Measurements from ENCODE around the gene ECSIT. TPM values are rescaled to one million over a fixed set of nuclear protein-coding genes. Genes with fewer than 3 reads are reported as not detected.
"Not testable (repeated sequence)": the region's sequence is repeated elsewhere in the genome, so short reads cannot be mapped to it uniquely, and the experiment has no call there.

ECSIT gene
- total RNA-seq, 1 experiment from 2014 or later = 29.5 TPM

- DNase-seq (ENCODE audit: low read depth in 1 of 2, low spot score in 2 of 2); H3K27me3 ChIP-seq (replicated peaks); H3K9me3 ChIP-seq (replicated peaks); H3K27ac ChIP-seq; H3K4me3 ChIP-seq; H3K4me1 ChIP-seq (replicated peaks); H3K36me3 ChIP-seq: not testable (repeated sequence)
Measured at GRCh38 chr19:11468266-11468845, 60.6 kb downstream of the ECSIT start.

GRCh38 chr19:11465600-11465999 is 63.3 kb downstream of the ECSIT start:
- Histone ChIP-seq H3K27ac (no peak overlapping the region), H3K4me3 (no peak overlapping the region), H3K36me3 (no peaks in the 10 kb centered on the region), H3K4me1 (replicated peaks) (no peaks in the 10 kb centered on the region), H3K9me3 (replicated peaks) (no peaks in the 10 kb centered on the region), H3K27me3 (replicated peaks) (no peaks in the 10 kb centered on the region)
- no peak for DNase-seq (ENCODE audit: low read depth in 1 of 2, low spot score in 2 of 2)

GRCh38 chr19:11464333-11465265 is 64.3 kb downstream of the ECSIT start:
- H3K27ac ChIP-seq = no peak overlapping the region
- no peaks in the 10 kb centered on the region for H3K9me3 ChIP-seq (replicated peaks)
- no peaks in the 10 kb centered on the region for H3K27me3 ChIP-seq (replicated peaks)
- no peak for DNase-seq (ENCODE audit: low read depth in 1 of 2, low spot score in 2 of 2)
- no peaks in the 10 kb centered on the region for H3K36me3 ChIP-seq
- H3K4me3 ChIP-seq = no peak overlapping the region
- no peaks in the 10 kb centered on the region for H3K4me1 ChIP-seq (replicated peaks)

GRCh38 chr19:11463391-11463790 is 65.5 kb downstream of the ECSIT start:
- no peaks in the 10 kb centered on the region for H3K27me3 ChIP-seq (replicated peaks)
- no peaks in the 10 kb centered on the region for H3K9me3 ChIP-seq (replicated peaks)
- no peak for DNase-seq (ENCODE audit: low read depth in 1 of 2, low spot score in 2 of 2)
- H3K4me3 ChIP-seq = no peak overlapping the region
- no peaks in the 10 kb centered on the region for H3K4me1 ChIP-seq (replicated peaks)
- H3K27ac ChIP-seq = no peak overlapping the region
- H3K36me3 ChIP-seq = no peaks in the 10 kb centered on the region

GRCh38 chr19:11461453-11461852 is 67.5 kb downstream of the ECSIT start:
- H3K4me1 ChIP-seq (replicated peaks) = no peaks in the 10 kb centered on the region
- no peaks in the 10 kb centered on the region for H3K9me3 ChIP-seq (replicated peaks)
- H3K27me3 ChIP-seq (replicated peaks) = no peaks in the 10 kb centered on the region
- no peaks in the 10 kb centered on the region for H3K36me3 ChIP-seq
- DNase-seq (ENCODE audit: low read depth in 1 of 2, low spot score in 2 of 2) = no peak
- H3K4me3 ChIP-seq = no peak overlapping the region
- no peak overlapping the region for H3K27ac ChIP-seq

GRCh38 chr19:11460207-11460606 is 68.7 kb downstream of the ECSIT start:
- Histone ChIP-seq H3K4me1 (replicated peaks) (no peaks in the 10 kb centered on the region), H3K27ac (no peak overlapping the region), H3K36me3 (no peaks in the 10 kb centered on the region), H3K4me3 (no peak overlapping the region), H3K9me3 (replicated peaks) (no peaks in the 10 kb centered on the region), H3K27me3 (replicated peaks) (no peaks in the 10 kb centered on the region)
- DNase-seq (ENCODE audit: low read depth in 1 of 2, low spot score in 2 of 2) = no peak

- H3K27ac ChIP-seq; H3K9me3 ChIP-seq (replicated peaks); H3K27me3 ChIP-seq (replicated peaks); H3K4me1 ChIP-seq (replicated peaks); H3K36me3 ChIP-seq; H3K4me3 ChIP-seq; DNase-seq (ENCODE audit: low read depth in 1 of 2, low spot score in 2 of 2): not testable (repeated sequence)
Measured at GRCh38 chr19:11458912-11459311, 70.0 kb downstream of the ECSIT start.

GRCh38 chr19:11458236-11458900 is 70.6 kb downstream of the ECSIT start:
- Histone ChIP-seq H3K9me3 (replicated peaks) (no peaks in the 10 kb centered on the region), H3K36me3 (no peaks in the 10 kb centered on the region), H3K27ac (no peak overlapping the region), H3K4me1 (replicated peaks) (no peaks in the 10 kb centered on the region), H3K4me3 (no peak overlapping the region), H3K27me3 (replicated peaks) (no peaks in the 10 kb centered on the region)
- no peak for DNase-seq (ENCODE audit: low read depth in 1 of 2, low spot score in 2 of 2)

- Histone ChIP-seq H3K27ac (no peak overlapping the region), H3K27me3 (replicated peaks) (no peaks in the 10 kb centered on the region), H3K9me3 (replicated peaks) (no peaks in the 10 kb centered on the region), H3K4me3 (no peak overlapping the region), H3K4me1 (replicated peaks) (no peaks in the 10 kb centered on the region), H3K36me3 (no peaks in the 10 kb centered on the region)
- DNase-seq (ENCODE audit: low read depth in 1 of 2, low spot score in 2 of 2) = no peak
Measured at GRCh38 chr19:11457831-11458230, 71.1 kb downstream of the ECSIT start.

GRCh38 chr19:11457115-11457514 is 71.8 kb downstream of the ECSIT start:
- DNase-seq (ENCODE audit: low read depth in 1 of 2, low spot score in 2 of 2) = no peak
- no peak overlapping the region for H3K27ac ChIP-seq

GRCh38 chr19:11456659-11457058 is 72.3 kb downstream of the ECSIT start:
- DNase-seq (ENCODE audit: low read depth in 1 of 2, low spot score in 2 of 2) = no peak
- no peaks in the 10 kb centered on the region for H3K36me3 ChIP-seq
- no peak overlapping the region for H3K27ac ChIP-seq
- H3K4me3 ChIP-seq = no peak overlapping the region
- H3K4me1 ChIP-seq (replicated peaks) = no peaks in the 10 kb centered on the region
- no peaks in the 10 kb centered on the region for H3K9me3 ChIP-seq (replicated peaks)
- no peaks in the 10 kb centered on the region for H3K27me3 ChIP-seq (replicated peaks)

More at GRCh38 chr19:11457115-11457514, 71.8 kb downstream of the ECSIT start:
- Histone ChIP-seq H3K27me3 (replicated peaks) (no peaks in the 10 kb centered on the region), H3K4me3 (no peak overlapping the region), H3K36me3 (no peaks in the 10 kb centered on the region), H3K9me3 (replicated peaks) (no peaks in the 10 kb centered on the region), H3K4me1 (replicated peaks) (no peaks in the 10 kb centered on the region)
